ENCODE results near the gene MRPL1. TPM values are rescaled to one million over a fixed set of nuclear protein-coding genes. Genes with fewer than 3 reads are reported as not detected.

The MRPL1 gene
- total and polyA plus RNA-seq, 9 of the 15 experiments (the other 6 are each of a cell fraction or from before 2014, with no cell fraction given) = 38.4 to 75.7 (median 63.7) TPM

GRCh38 chr4:77818602-77819403, 43.8 kb upstream of the MRPL1 start, which contains the start of gene CNOT6L (continued):
- TF ChIP-seq YBX1 (IDR thresholded peaks at IDR 0.05) = no peak
- TF ChIP-seq HMGN3 (IDR thresholded peaks at IDR 0.05; ENCODE audit: borderline replicate concordance, extremely low read depth, insufficient read length, low read depth, low read length) = peak; percentile 65
- TF ChIP-seq U2AF2 (optimal IDR thresholded peaks at IDR 0.05; ENCODE audit: low read depth, low read length) = no peak
- no peak for TF ChIP-seq RUNX1 (IDR thresholded peaks at IDR 0.05; ENCODE audit: low read depth)
- no peak for TF ChIP-seq SMAD2 (IDR thresholded peaks at IDR 0.05; ENCODE audit: low read depth, low read length)
- TF ChIP-seq REST (IDR thresholded peaks at IDR 0.05; ENCODE audit: borderline replicate concordance) = no peak
- peak; percentile 39; the same call in 1 of the 2 replicates for TF ChIP-seq REST (CRISPR knock-in tag; IDR thresholded peaks at IDR 0.05; ENCODE audit: low read depth)
- TF ChIP-seq FOXM1 (IDR thresholded peaks at IDR 0.05; ENCODE audit: low read depth) = no peak
- TF ChIP-seq FOXM1 (CRISPR knock-in tag; IDR thresholded peaks at IDR 0.05; ENCODE audit: low read depth) = 0 out of 2 replicates have a peak, but pooled peaks have one; percentile 27
- 0 out of 4 replicates have a peak, but pooled peaks of 1 of the 2 experiments have one; percentile 34 for TF ChIP-seq SIN3A (IDR thresholded peaks at IDR 0.05; ENCODE audit: borderline replicate concordance in 2 of 2, control insufficient read depth in 1 of 2, low read depth in 2 of 2, low read length in 2 of 2)
- TF ChIP-seq, protein P1, sequence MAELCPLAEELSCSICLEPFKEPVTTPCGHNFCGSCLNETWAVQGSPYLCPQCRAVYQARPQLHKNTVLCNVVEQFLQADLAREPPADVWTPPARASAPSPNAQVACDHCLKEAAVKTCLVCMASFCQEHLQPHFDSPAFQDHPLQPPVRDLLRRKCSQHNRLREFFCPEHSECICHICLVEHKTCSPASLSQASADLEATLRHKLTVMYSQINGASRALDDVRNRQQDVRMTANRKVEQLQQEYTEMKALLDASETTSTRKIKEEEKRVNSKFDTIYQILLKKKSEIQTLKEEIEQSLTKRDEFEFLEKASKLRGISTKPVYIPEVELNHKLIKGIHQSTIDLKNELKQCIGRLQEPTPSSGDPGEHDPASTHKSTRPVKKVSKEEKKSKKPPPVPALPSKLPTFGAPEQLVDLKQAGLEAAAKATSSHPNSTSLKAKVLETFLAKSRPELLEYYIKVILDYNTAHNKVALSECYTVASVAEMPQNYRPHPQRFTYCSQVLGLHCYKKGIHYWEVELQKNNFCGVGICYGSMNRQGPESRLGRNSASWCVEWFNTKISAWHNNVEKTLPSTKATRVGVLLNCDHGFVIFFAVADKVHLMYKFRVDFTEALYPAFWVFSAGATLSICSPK (IDR thresholded peaks at IDR 0.05; ENCODE audit: borderline replicate concordance) = no peak
- TF ChIP-seq, protein P2, sequence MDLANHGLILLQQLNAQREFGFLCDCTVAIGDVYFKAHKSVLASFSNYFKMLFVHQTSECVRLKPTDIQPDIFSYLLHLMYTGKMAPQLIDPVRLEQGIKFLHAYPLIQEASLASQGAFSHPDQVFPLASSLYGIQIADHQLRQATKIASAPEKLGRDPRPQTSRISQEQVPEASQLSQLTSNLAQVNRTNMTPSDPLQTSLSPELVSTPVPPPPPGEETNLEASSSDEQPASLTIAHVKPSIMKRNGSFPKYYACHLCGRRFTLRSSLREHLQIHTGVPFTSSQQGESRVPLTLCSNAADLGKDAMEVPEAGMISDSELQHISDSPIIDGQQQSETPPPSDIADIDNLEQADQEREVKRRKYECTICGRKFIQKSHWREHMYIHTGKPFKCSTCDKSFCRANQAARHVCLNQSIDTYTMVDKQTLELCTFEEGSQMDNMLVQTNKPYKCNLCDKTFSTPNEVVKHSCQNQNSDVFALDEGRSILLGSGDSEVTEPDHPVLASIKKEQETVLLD (IDR thresholded peaks at IDR 0.05) = peak; percentile 81
- no peak for TF ChIP-seq ZNF165 (CRISPR knock-in tag; IDR thresholded peaks at IDR 0.05; ENCODE audit: borderline replicate concordance)
- TF ChIP-seq MIER1 (IDR thresholded peaks at IDR 0.05; ENCODE audit: low read depth) = no peak

Measured in K562 (cell line).